ENCODE data around the gene SND1. TPM values are rescaled to one million over a fixed set of nuclear protein-coding genes. Genes with fewer than 3 reads are reported as not detected.
A peak's percentile ranks its signal among the peaks of the same experiment; 100 is the strongest.

SND1 gene
- total RNA-seq, 1 experiment from 2014 or later = 218 TPM

DNA sequence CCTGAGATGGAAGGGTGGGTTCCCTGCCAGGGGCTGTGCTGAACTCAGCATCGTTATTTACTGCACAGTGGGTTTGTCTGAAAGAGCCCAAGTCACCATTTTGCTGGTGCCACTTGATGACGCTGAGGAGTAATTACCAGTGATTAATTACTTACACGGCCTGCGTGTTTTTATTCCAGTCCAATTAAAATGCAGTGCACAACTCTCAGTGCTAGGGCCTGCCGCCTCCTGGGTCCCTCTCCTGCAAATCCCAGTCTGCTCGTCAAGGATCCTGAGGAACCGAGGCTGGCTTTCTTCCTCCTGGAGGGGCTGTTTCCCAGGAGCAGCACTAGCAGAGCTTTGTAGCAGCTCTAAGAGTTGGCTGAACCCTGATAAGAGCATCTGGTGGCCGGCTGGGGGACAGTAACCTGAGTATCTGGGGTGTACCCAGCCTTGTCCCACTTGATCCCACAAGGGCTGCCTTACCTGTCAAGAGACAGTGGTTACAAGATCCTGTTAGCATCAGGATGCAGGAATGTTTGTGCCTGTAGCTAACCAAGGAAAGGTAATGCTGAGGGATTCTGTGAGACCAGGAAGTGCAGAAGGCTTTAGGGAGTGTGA, 424.3 kb downstream of the SND1 start:
- Histone ChIP-seq H3K9me3 (ENCODE audit: control insufficient read depth, low read depth, low read length) (no peaks in the 10 kb centered on the region), H3K18ac (ENCODE audit: insufficient read length, low read depth, low read length) (no peak overlapping the region), H3K27ac (ENCODE audit: insufficient read length, low read depth, low read length) (no peak overlapping the region), H3K4me2 (ENCODE audit: insufficient read depth, insufficient read length, low read length) (no peak overlapping the region), H4K91ac (ENCODE audit: insufficient read length, low read depth, low read length) (no peak overlapping the region), H2BK120ac (ENCODE audit: low read depth, low read length, poor library complexity, severe bottlenecking) (no peak overlapping the region), H2BK20ac (ENCODE audit: low read depth, low read length, poor library complexity, severe bottlenecking) (no peak overlapping the region), H3K4ac (ENCODE audit: low read depth, low read length) (no peak overlapping the region), H3K27me3 (ENCODE audit: insufficient read depth, low read length) (no peaks in the 10 kb centered on the region), H3K14ac (ENCODE audit: insufficient read depth, low read length) (no peak overlapping the region), H2AFZ (ENCODE audit: low read length) (no peak overlapping the region), H3K79me1 (ENCODE audit: insufficient read depth, low read depth, low read length, poor library complexity, severe bottlenecking) (no peaks in the 10 kb centered on the region), H3K23ac (ENCODE audit: insufficient read length, low read depth, low read length) (no peak overlapping the region), H3K9ac (ENCODE audit: extremely low read depth, insufficient read length, low read length) (no peak overlapping the region), H3K23me2 (ENCODE audit: insufficient read length, low read depth, low read length, poor library complexity, severe bottlenecking) (no peaks in the 10 kb centered on the region), H2BK12ac (ENCODE audit: insufficient read length, low read depth, low read length) (no peak overlapping the region), H3K56ac (ENCODE audit: insufficient read length, low read depth, low read length) (no peak overlapping the region), H4K20me1 (ENCODE audit: control insufficient read depth, insufficient read depth, insufficient read length) (no peaks in the 10 kb centered on the region), H3K79me2 (ENCODE audit: insufficient read depth, low read length) (no peaks in the 10 kb centered on the region), H3K4me1 (ENCODE audit: insufficient read depth, low read length) (no peaks in the 10 kb centered on the region; the same call in 1 of the 2 replicates), H4K8ac (replicated peaks; ENCODE audit: insufficient read length, low read depth, low read length) (no peak overlapping the region), H2BK15ac (ENCODE audit: low read depth, low read length) (no peak overlapping the region), H2BK5ac (ENCODE audit: insufficient read length, low read length) (no peak overlapping the region), H2AK5ac (ENCODE audit: insufficient read length, low read length) (no peak overlapping the region), H3T11ph (ENCODE audit: low read length) (no peak overlapping the region), H4K5ac (ENCODE audit: insufficient read length, low read depth, low read length) (no peak overlapping the region)
- TF ChIP-seq, protein P1, sequence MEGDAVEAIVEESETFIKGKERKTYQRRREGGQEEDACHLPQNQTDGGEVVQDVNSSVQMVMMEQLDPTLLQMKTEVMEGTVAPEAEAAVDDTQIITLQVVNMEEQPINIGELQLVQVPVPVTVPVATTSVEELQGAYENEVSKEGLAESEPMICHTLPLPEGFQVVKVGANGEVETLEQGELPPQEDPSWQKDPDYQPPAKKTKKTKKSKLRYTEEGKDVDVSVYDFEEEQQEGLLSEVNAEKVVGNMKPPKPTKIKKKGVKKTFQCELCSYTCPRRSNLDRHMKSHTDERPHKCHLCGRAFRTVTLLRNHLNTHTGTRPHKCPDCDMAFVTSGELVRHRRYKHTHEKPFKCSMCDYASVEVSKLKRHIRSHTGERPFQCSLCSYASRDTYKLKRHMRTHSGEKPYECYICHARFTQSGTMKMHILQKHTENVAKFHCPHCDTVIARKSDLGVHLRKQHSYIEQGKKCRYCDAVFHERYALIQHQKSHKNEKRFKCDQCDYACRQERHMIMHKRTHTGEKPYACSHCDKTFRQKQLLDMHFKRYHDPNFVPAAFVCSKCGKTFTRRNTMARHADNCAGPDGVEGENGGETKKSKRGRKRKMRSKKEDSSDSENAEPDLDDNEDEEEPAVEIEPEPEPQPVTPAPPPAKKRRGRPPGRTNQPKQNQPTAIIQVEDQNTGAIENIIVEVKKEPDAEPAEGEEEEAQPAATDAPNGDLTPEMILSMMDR (conservative IDR thresholded peaks at IDR 0.05) = no peak
- H3K4me3 Mint-ChIP-seq = no peak overlapping the region
- peak overlapping the region in 1 of 3 experiments; percentile 40; a peak in 2 of 7 replicates for H3K27ac Mint-ChIP-seq
- no peak for DNase-seq
- peaks cover 5 to 15% (median 10%) of the 10 kb centered on the region in 3 experiments; a peak in 6 of 7 replicates for H3K36me3 Mint-ChIP-seq (ENCODE audit: insufficient read depth in 1 of 3, low read depth in 3 of 3)
- H3K4me1 Mint-ChIP-seq = peaks cover 8 to 9% of the 10 kb centered on the region in 2 experiments; a peak in 2 of 4 replicates
- WGBS (ENCODE audit: extremely low coverage, insufficient read length, low lambda C conversion rate) = no CpG with 5 or more reads among the region's 8 CpGs
- no peaks in the 10 kb centered on the region; the same call in 1 of the 2 replicates for H3K27me3 Mint-ChIP-seq (ENCODE audit: low read depth)
- no peaks in the 10 kb centered on the region for H3K9me3 Mint-ChIP-seq

Measured in H9 (cell line).